ENCODE results near the gene RNF144A. TPM values are rescaled to one million over a fixed set of nuclear protein-coding genes. Genes with fewer than 3 reads are reported as not detected.

The RNF144A gene
- total and polyA plus RNA-seq, 2 donors (not counting 1 experiment from before 2014, with no cell fraction given), result 0.17 to 0.24 TPM

DNA sequence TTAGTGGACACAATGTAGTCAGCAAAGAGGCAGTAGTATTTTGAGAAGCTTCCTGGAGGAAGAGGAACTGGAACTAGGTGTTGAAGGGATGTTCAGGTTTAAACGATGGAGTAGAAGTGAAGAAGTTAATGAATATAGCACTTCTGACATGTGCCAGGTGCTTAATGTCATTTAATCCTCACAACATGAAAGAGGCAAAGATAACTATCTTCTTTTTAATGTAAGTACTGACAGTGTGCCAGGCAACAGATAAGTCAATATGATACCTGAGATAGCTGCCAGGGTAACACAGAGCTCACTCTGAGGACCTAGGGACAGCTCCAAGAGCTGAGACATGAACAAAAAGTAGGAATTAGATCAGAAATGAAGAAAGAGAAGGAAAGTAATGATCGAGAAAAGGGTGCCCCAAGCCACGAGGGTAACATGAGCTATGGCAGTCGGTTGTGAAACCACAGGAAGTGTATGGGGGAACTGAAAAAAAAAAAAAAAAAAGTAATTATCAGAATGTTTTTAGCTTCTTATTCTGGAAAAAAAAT lies 140.7 kb downstream of the RNF144A start:
- Histone ChIP-seq H4K20me1 (ENCODE audit: control insufficient read depth, extremely low read depth, insufficient read depth, low read length) (no peaks in the 10 kb centered on the region), H3K36me3 (ENCODE audit: control insufficient read depth, insufficient read depth, low read length) (no peaks in the 10 kb centered on the region), H3K4me1 (ENCODE audit: control insufficient read depth, extremely low read depth, insufficient read depth, low read length) (no peaks in the 10 kb centered on the region), H3K9me3 (ENCODE audit: control insufficient read depth, insufficient read depth, low read depth, low read length) (no peaks in the 10 kb centered on the region), H3K79me2 (ENCODE audit: control insufficient read depth, insufficient read depth, low read length) (no peaks in the 10 kb centered on the region), H3K4me3 (replicated peaks in 1 of 4; ENCODE audit: control extremely low read depth in 1 of 4, insufficient read depth in 1 of 4, low read depth in 3 of 4, low read length in 4 of 4) (no peak overlapping the region), H2AFZ (ENCODE audit: low read length) (no peak overlapping the region), H3K27me3 (ENCODE audit: control insufficient read depth, insufficient read depth, low read length) (no peaks in the 10 kb centered on the region), H3K27ac (ENCODE audit: insufficient read depth, low read length) (no peak overlapping the region), H3K9ac (ENCODE audit: insufficient read depth, low read length) (no peak overlapping the region), H3K4me2 (ENCODE audit: extremely low read depth, insufficient read depth, low read length) (no peak overlapping the region)
- TF ChIP-seq EZH2 (IDR thresholded peaks at IDR 0.05; ENCODE audit: low read length, missing control alignments), result no peak
- no peak for TF ChIP-seq CTCF (conservative IDR thresholded peaks at IDR 0.05 in 1 of 2, IDR thresholded peaks at IDR 0.05 in 1 of 2; ENCODE audit: low read depth in 1 of 2, low read length in 2 of 2)
- DNase-seq (ENCODE audit: low read depth in 2 of 2), result no peak

GRCh38 chr2:7060156-7060555 lies 142.9 kb downstream of the RNF144A start:
- no peak overlapping the region for H3K27ac ChIP-seq (ENCODE audit: insufficient read depth, low read length)
- H3K9ac ChIP-seq (ENCODE audit: insufficient read depth, low read length), result no peak overlapping the region
- no peak for DNase-seq (ENCODE audit: low read depth in 2 of 2)
- H3K4me3 ChIP-seq (replicated peaks in 1 of 4; ENCODE audit: control extremely low read depth in 1 of 4, insufficient read depth in 1 of 4, low read depth in 3 of 4, low read length in 4 of 4), result no peak overlapping the region
- no peaks in the 10 kb centered on the region for H3K27me3 ChIP-seq (ENCODE audit: control insufficient read depth, insufficient read depth, low read length)
- H3K9me3 ChIP-seq (ENCODE audit: control insufficient read depth, insufficient read depth, low read depth, low read length), result no peaks in the 10 kb centered on the region
- no peak overlapping the region for H3K4me2 ChIP-seq (ENCODE audit: extremely low read depth, insufficient read depth, low read length)
- no peak for TF ChIP-seq EZH2 (IDR thresholded peaks at IDR 0.05; ENCODE audit: low read length, missing control alignments)
- TF ChIP-seq CTCF (conservative IDR thresholded peaks at IDR 0.05 in 1 of 2, IDR thresholded peaks at IDR 0.05 in 1 of 2; ENCODE audit: low read depth in 1 of 2, low read length in 2 of 2), result no peak
- H3K79me2 ChIP-seq (ENCODE audit: control insufficient read depth, insufficient read depth, low read length), result no peaks in the 10 kb centered on the region
- H2AFZ ChIP-seq (ENCODE audit: low read length), result no peak overlapping the region
- H4K20me1 ChIP-seq (ENCODE audit: control insufficient read depth, extremely low read depth, insufficient read depth, low read length), result no peaks in the 10 kb centered on the region
- no peaks in the 10 kb centered on the region for H3K4me1 ChIP-seq (ENCODE audit: control insufficient read depth, extremely low read depth, insufficient read depth, low read length)
- H3K36me3 ChIP-seq (ENCODE audit: control insufficient read depth, insufficient read depth, low read length), result no peaks in the 10 kb centered on the region

DNA sequence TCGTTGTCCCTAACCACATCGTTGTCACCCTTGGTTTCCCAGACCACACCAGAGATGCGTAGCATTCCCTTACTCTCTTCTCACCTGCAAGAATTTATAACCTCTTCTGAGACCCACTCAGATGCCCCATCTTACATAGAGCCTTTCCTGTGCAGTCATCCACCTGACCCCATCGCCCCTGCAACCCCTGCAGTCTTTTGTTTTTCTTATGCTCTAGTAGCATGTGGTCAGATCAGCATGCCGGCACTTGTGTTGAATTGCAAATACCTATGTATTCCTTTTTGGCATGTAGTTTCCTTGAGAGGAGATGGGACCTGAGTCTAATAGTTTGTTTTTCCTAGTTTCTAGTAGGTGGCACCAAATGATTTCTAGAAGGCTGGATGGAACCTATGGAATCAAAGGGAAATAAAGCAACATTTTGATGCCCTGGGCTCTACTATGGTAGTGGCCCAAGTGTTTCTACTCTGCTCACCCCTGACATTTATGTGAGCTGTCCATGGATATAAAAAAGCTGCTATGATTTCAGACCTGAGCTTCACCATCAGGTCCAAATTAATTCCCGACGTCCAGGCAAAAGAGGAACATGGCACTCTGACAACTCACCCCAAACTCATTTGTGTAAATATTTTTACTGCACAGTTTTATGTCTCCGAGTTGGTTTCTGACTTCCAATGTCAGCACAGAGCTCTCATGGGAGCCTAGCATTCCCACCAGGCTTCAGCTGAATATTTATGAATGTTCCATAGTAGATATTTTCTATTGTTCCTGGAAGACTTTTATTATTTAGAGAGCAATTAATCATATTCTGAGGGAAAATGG lies 143.6 kb downstream of the RNF144A start:
- Histone ChIP-seq H3K27me3 (ENCODE audit: control insufficient read depth, insufficient read depth, low read length) (no peaks in the 10 kb centered on the region), H3K9me3 (ENCODE audit: control insufficient read depth, insufficient read depth, low read depth, low read length) (no peaks in the 10 kb centered on the region), H3K4me1 (ENCODE audit: control insufficient read depth, extremely low read depth, insufficient read depth, low read length) (no peaks in the 10 kb centered on the region), H2AFZ (ENCODE audit: low read length) (no peak overlapping the region), H3K4me2 (ENCODE audit: extremely low read depth, insufficient read depth, low read length) (no peak overlapping the region), H3K27ac (ENCODE audit: insufficient read depth, low read length) (no peak overlapping the region), H3K79me2 (ENCODE audit: control insufficient read depth, insufficient read depth, low read length) (no peaks in the 10 kb centered on the region), H3K4me3 (replicated peaks in 1 of 4; ENCODE audit: control extremely low read depth in 1 of 4, insufficient read depth in 1 of 4, low read depth in 3 of 4, low read length in 4 of 4) (no peak overlapping the region), H3K9ac (ENCODE audit: insufficient read depth, low read length) (no peak overlapping the region), H3K36me3 (ENCODE audit: control insufficient read depth, insufficient read depth, low read length) (no peaks in the 10 kb centered on the region), H4K20me1 (ENCODE audit: control insufficient read depth, extremely low read depth, insufficient read depth, low read length) (no peaks in the 10 kb centered on the region)
- TF ChIP-seq CTCF (conservative IDR thresholded peaks at IDR 0.05 in 1 of 2, IDR thresholded peaks at IDR 0.05 in 1 of 2; ENCODE audit: low read depth in 1 of 2, low read length in 2 of 2) (no peak), EZH2 (IDR thresholded peaks at IDR 0.05; ENCODE audit: low read length, missing control alignments) (no peak)
- DNase-seq (ENCODE audit: low read depth in 2 of 2), result no peak
